GM13976 (cell line): ENCODE results near the gene FXR2.

Experiments
- DNase-seq: peaks from one replicate; pipeline ENCODE4 v3.0.0; 2012; ENCODE audit warnings: low spot score
- CTCF ChIP-seq: IDR thresholded peaks from 2 replicates; pipeline ENCODE4 v1.5.1; 2012; ENCODE audit warnings: borderline replicate concordance, mild to moderate bottlenecking; ENCODE audit not compliant: insufficient read depth; ENCODE audit errors: extremely low read depth, missing control alignments, control extremely low read depth
- in situ Hi-C: fragments of 300-500 bp; cut with MboI; formaldehyde crosslinking; loops from one replicate; pipeline ENCODE4 v1.12.0; 2022; ENCODE audit warnings: low sequenced_read_pairs, mixed read lengths, inconsistent platforms; ENCODE audit not compliant: unreplicated experiment

The FXR2 gene

GRCh38 chr17:7589204-7589868 lies 25.4 kb downstream of the FXR2 start:
- peak; percentile 82 for TF ChIP-seq CTCF
- DNase-seq, result peak; percentile 88
- in situ Hi-C loops, result no loop called here

- no peak for DNase-seq
- no peak for TF ChIP-seq CTCF
- in situ Hi-C loops, result no loop called here
Observed at GRCh38 chr17:7588553-7589203, 26.0 kb downstream of the FXR2 start.

- in situ Hi-C loops, result no loop called here
- DNase-seq, result no peak
- no peak for TF ChIP-seq CTCF
Observed at GRCh38 chr17:7587420-7588151, 27.1 kb downstream of the FXR2 start.

- no peak for DNase-seq
Observed at GRCh38 chr17:7586673-7587419, 27.9 kb downstream of the FXR2 start.

GRCh38 chr17:7583253-7584109 lies 31.2 kb downstream of the FXR2 start, which contains the start of gene MPDU1:
Gene MPDU1 (plus strand): TSS chr17:7583852. CDS start chr17:7583863, 11 bp downstream.
- no peak for TF ChIP-seq CTCF
- in situ Hi-C loops, result no loop called here
- DNase-seq, result peak; percentile 94

More at GRCh38 chr17:7586673-7587419, 27.9 kb downstream of the FXR2 start:
- in situ Hi-C loops, result no loop called here
- peak; percentile 8 for TF ChIP-seq CTCF
